Fibroblast of lung (primary cell): ENCODE results near the gene HAUS1. TPM values are rescaled to one million over a fixed set of nuclear protein-coding genes. Genes with fewer than 3 reads are reported as not detected.

ENCODE experiments used
- DNase-seq, 2 donors: peaks; one replicate each; pipeline versions ENCODE4 v3.0.0 to v3.0.0-alpha.2; 2010; ENCODE audit warnings: low read depth in 2 of 2
- H2AFZ ChIP-seq: 2 replicates; pipeline ENCODE4 v1.5.1; 2012; ENCODE audit warnings: low read length, control low read depth, inconsistent platforms
- H3K27ac ChIP-seq: 2 replicates; pipeline ENCODE4 v1.5.1; 2011; ENCODE audit warnings: low read length, control low read depth; ENCODE audit not compliant: insufficient read depth
- H3K27me3 ChIP-seq: 2 replicates; pipeline ENCODE4 v1.5.1; 2011; ENCODE audit warnings: mild to moderate bottlenecking, low read length; ENCODE audit not compliant: control insufficient read depth, insufficient read depth
- H3K36me3 ChIP-seq: 2 replicates; pipeline ENCODE4 v1.5.1; 2011; ENCODE audit warnings: low read length; ENCODE audit not compliant: control insufficient read depth, insufficient read depth
- H3K4me1 ChIP-seq: 2 replicates; pipeline ENCODE4 v1.5.1; 2011; ENCODE audit warnings: low read length; ENCODE audit not compliant: control insufficient read depth, insufficient read depth; ENCODE audit errors: extremely low read depth
- H3K4me2 ChIP-seq: 2 replicates; pipeline ENCODE4 v1.5.1; 2011; ENCODE audit warnings: low read length, control low read depth; ENCODE audit not compliant: insufficient read depth; ENCODE audit errors: extremely low read depth
- H3K4me3 ChIP-seq, 4 experiments: fragments of 200-600 bp in 1 of 4; sonication (generic) in 1 of 4; replicated peaks in 1 of 4; 2 replicates each; pipeline ENCODE4 v1.5.1; 2011 to 2016; ENCODE audit warnings: low read length in 4 of 4, low read depth in 3 of 4, mild to moderate bottlenecking in 3 of 4, control low read depth in 2 of 4, inconsistent platforms in 1 of 4, mixed read lengths in 1 of 4; ENCODE audit not compliant: insufficient read depth in 1 of 4; ENCODE audit errors: control extremely low read depth in 1 of 4
- H3K79me2 ChIP-seq: 2 replicates; pipeline ENCODE4 v1.5.1; 2012; ENCODE audit warnings: mild to moderate bottlenecking, low read length, inconsistent platforms; ENCODE audit not compliant: control insufficient read depth, insufficient read depth
- H3K9ac ChIP-seq: 2 replicates; pipeline ENCODE4 v1.5.1; 2011; ENCODE audit warnings: mild to moderate bottlenecking, low read length, control low read depth; ENCODE audit not compliant: insufficient read depth
- H3K9me3 ChIP-seq: 2 replicates; pipeline ENCODE4 v1.5.1; 2012; ENCODE audit warnings: low read depth, low read length; ENCODE audit not compliant: control insufficient read depth, insufficient read depth
- H4K20me1 ChIP-seq: 2 replicates; pipeline ENCODE4 v1.5.1; 2011; ENCODE audit warnings: low read length; ENCODE audit not compliant: control insufficient read depth, insufficient read depth; ENCODE audit errors: extremely low read depth
- EZH2 ChIP-seq: IDR thresholded peaks from 2 replicates; pipeline ENCODE4 v1.5.1; 2012; ENCODE audit warnings: low read length, control low read depth, mild to moderate bottlenecking; ENCODE audit errors: missing control alignments
- polyA plus RNA-seq, 2 donors: library from polyadenylated mRNA; depleted of rRNA in 1 of 2; stranded (reverse) in 1 of 2; unstranded in 1 of 2; fragments of >200 nt; gene quantifications; 2 replicates each; pipeline ENCODE4 v1.2.1, GENCODE V29; 2011 to 2012; ENCODE audit warnings: missing spikeins in 1 of 2
- total RNA-seq: library from RNA; depleted of rRNA; stranded (reverse); fragments of >200 nt; gene quantifications from 2 replicates; pipeline ENCODE4 v1.2.1, GENCODE V29; 2014
- TF ChIP-seq, protein P1 (sequence below), 2 donors: IDR thresholded peaks in 1 of 2; conservative IDR thresholded peaks in 1 of 2; 1 replicate in 1 of 2; 2 replicates in 1 of 2; pipeline ENCODE4 v1.5.1; 2011 to 2012; ENCODE audit warnings: low read length in 2 of 2, control low read depth in 1 of 2, inconsistent platforms in 1 of 2, low read depth in 1 of 2, mild to moderate bottlenecking in 1 of 2

HAUS1 gene
- total and polyA plus RNA-seq, 2 donors (not counting 1 experiment from before 2014, with no cell fraction given): 25.4 to 52.8 TPM

DNA sequence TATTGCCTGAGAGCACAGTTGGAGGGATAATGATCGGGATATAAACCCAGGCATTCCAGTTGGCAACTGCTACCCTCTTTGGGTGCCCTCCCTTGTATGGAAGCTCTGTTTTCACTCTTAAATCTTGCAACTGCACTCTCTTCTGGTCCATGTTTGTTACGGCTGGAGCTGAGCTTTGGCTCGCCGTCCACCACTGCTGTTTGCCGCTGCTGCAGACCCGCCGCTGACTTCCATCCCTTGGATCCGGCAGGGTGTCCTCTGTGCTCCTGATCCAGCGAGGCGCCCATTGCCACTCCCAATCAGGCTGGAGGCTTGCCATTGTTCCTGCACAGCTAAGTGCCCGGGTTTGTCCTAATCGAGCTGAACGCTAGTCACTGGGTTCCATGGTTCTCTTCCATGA, 60.7 kb downstream of the HAUS1 start:
- H3K4me1 ChIP-seq: peaks cover 2% of the 10 kb centered on the region
- H3K27me3 ChIP-seq: no peaks in the 10 kb centered on the region
- H3K4me2 ChIP-seq: no peak overlapping the region
- H3K4me3 ChIP-seq: no peak overlapping the region
- no peak overlapping the region for H2AFZ ChIP-seq
- no peak overlapping the region for H3K27ac ChIP-seq
- no peaks in the 10 kb centered on the region for H3K79me2 ChIP-seq
- H3K36me3 ChIP-seq: no peaks in the 10 kb centered on the region
- H4K20me1 ChIP-seq: no peaks in the 10 kb centered on the region
- no peak for DNase-seq
- TF ChIP-seq, protein P1, sequence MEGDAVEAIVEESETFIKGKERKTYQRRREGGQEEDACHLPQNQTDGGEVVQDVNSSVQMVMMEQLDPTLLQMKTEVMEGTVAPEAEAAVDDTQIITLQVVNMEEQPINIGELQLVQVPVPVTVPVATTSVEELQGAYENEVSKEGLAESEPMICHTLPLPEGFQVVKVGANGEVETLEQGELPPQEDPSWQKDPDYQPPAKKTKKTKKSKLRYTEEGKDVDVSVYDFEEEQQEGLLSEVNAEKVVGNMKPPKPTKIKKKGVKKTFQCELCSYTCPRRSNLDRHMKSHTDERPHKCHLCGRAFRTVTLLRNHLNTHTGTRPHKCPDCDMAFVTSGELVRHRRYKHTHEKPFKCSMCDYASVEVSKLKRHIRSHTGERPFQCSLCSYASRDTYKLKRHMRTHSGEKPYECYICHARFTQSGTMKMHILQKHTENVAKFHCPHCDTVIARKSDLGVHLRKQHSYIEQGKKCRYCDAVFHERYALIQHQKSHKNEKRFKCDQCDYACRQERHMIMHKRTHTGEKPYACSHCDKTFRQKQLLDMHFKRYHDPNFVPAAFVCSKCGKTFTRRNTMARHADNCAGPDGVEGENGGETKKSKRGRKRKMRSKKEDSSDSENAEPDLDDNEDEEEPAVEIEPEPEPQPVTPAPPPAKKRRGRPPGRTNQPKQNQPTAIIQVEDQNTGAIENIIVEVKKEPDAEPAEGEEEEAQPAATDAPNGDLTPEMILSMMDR (conservative IDR thresholded peaks at IDR 0.05 in 1 of 2, IDR thresholded peaks at IDR 0.05 in 1 of 2; ENCODE audit: low read depth in 1 of 2, low read length in 2 of 2): no peak
- TF ChIP-seq EZH2: no peak
- no peak overlapping the region for H3K9ac ChIP-seq
- H3K9me3 ChIP-seq: no peaks in the 10 kb centered on the region

DNA sequence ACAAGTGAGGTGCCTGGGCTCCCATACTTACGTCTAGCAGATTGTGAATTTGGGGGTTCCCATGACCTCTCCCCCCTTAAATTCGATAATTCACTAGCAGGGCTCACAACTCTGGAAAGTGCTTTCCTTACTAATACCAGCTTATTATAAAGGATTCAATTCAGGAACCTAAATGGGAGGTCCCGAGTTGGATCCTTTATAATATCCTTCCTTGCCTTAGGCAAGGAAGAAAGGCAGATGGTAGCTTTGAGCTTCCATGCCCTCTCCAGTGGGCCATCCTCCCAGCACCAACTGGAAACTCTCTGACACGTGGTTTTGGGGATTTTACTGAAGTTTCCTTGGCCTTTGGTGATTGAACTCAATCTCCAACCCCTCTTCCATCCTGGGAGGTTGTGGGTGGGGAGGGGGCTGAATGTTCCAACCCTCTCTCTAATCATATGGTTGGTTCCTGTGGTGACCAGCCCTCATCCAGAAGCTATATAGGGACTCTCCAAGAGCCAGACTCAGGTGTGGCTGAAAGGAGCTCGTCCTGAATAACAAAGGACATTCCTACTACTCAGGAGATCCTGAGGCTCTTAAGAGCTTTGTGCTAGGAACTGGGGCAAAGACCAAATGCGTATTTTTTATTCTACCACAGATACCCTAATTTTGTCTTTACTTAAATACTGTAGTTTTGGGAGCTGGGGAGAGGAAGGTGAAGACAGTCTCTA, 62.2 kb downstream of the HAUS1 start:
- H3K36me3 ChIP-seq: no peaks in the 10 kb centered on the region
- no peaks in the 10 kb centered on the region for H3K79me2 ChIP-seq
- no peak overlapping the region for H3K4me2 ChIP-seq
- H3K27ac ChIP-seq: no peak overlapping the region
- no peak for TF ChIP-seq EZH2
- TF ChIP-seq, protein P1 (conservative IDR thresholded peaks at IDR 0.05 in 1 of 2, IDR thresholded peaks at IDR 0.05 in 1 of 2; ENCODE audit: low read depth in 1 of 2, low read length in 2 of 2): no peak
- H3K4me1 ChIP-seq: peaks cover 2% of the 10 kb centered on the region
- no peak overlapping the region for H2AFZ ChIP-seq
- H4K20me1 ChIP-seq: no peaks in the 10 kb centered on the region
- no peak overlapping the region for H3K4me3 ChIP-seq
- no peaks in the 10 kb centered on the region for H3K9me3 ChIP-seq
- no peaks in the 10 kb centered on the region for H3K27me3 ChIP-seq
- DNase-seq: no peak
- H3K9ac ChIP-seq: no peak overlapping the region

DNA sequence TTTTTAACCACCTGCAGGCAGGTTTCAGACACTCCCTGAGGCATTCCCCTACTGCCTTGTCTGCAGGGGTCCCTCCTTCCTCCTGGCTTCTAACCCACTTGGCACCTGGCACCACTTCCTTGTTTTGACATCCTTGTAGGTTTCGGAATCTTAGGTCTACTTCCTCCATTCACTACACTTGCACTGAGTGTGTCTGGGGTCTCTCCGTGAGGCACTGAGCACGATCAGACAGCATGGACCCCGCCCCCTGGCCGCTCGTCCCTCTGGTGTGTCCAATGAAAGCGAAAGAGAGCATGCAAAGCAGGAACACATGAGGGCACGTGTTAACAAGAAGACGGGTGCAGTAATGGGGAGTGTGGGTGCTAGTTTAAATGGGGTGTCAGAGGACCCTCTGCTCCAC, 63.8 kb downstream of the HAUS1 start:
- Histone ChIP-seq H3K4me3 (no peak overlapping the region), H3K36me3 (no peaks in the 10 kb centered on the region), H2AFZ (no peak overlapping the region), H3K9ac (no peak overlapping the region), H3K27me3 (no peaks in the 10 kb centered on the region), H3K4me1 (peaks cover 2% of the 10 kb centered on the region), H4K20me1 (no peaks in the 10 kb centered on the region), H3K27ac (no peak overlapping the region), H3K9me3 (no peaks in the 10 kb centered on the region), H3K4me2 (no peak overlapping the region), H3K79me2 (no peaks in the 10 kb centered on the region)
- TF ChIP-seq EZH2: no peak
- TF ChIP-seq, protein P1 (conservative IDR thresholded peaks at IDR 0.05 in 1 of 2, IDR thresholded peaks at IDR 0.05 in 1 of 2; ENCODE audit: low read depth in 1 of 2, low read length in 2 of 2): no peak
- DNase-seq: no peak
